Karpas-422 (cell line): Measurements from ENCODE around the gene HOXA2. TPM values are rescaled to one million over a fixed set of nuclear protein-coding genes. Genes with fewer than 3 reads are reported as not detected.

Experiments
- DNase-seq: peaks from one replicate; pipeline ENCODE4 v3.0.0-alpha.2; 2015
- H2AFZ ChIP-seq: fragments of 200-600 bp; sonication (generic); 2 replicates; pipeline ENCODE4 v1.6.1; 2014; ENCODE audit warnings: antibody characterized with exemption, low read length, mixed read lengths
- H3K27ac ChIP-seq: fragments of 200-600 bp; sonication (generic); 2 replicates; pipeline ENCODE4 v1.5.1; 2014; ENCODE audit warnings: mild to moderate bottlenecking, low read length, moderate library complexity
- H3K27me3 ChIP-seq: fragments of 200-600 bp; sonication (generic); 2 replicates; pipeline ENCODE4 v1.6.1; 2014; ENCODE audit warnings: low read length, mixed read lengths
- H3K36me3 ChIP-seq: fragments of 200-600 bp; sonication (generic); 2 replicates; pipeline ENCODE4 v1.6.1; 2014; ENCODE audit warnings: low read length, mixed read lengths; ENCODE audit not compliant: insufficient read depth
- H3K4me1 ChIP-seq: fragments of 200-600 bp; sonication (generic); 2 replicates; pipeline ENCODE4 v1.6.1; 2014; ENCODE audit warnings: mild to moderate bottlenecking, low read length, mixed read lengths
- H3K4me2 ChIP-seq: fragments of 200-600 bp; sonication (generic); 2 replicates; pipeline ENCODE4 v1.6.1; 2014; ENCODE audit warnings: low read length, low read depth, mild to moderate bottlenecking; ENCODE audit not compliant: poor library complexity, severe bottlenecking
- H3K4me3 ChIP-seq: fragments of 200-600 bp; sonication (generic); 2 replicates; pipeline ENCODE4 v1.5.1; 2014; ENCODE audit warnings: mild to moderate bottlenecking, antibody characterized with exemption, low read length, mixed read lengths
- H3K79me2 ChIP-seq: fragments of 200-600 bp; sonication (generic); 2 replicates; pipeline ENCODE4 v1.6.1; 2014; ENCODE audit warnings: mild to moderate bottlenecking, low read length, mixed read lengths
- H3K9ac ChIP-seq: fragments of 200-600 bp; sonication (generic); 2 replicates; pipeline ENCODE4 v1.6.0; 2014; ENCODE audit warnings: low read length
- H3K9me2 ChIP-seq: fragments of 200-600 bp; sonication (generic), shearing (Covaris generic); replicated peaks from 2 replicates; pipeline ENCODE4 v1.6.0; 2014; ENCODE audit warnings: mild to moderate bottlenecking, low read length, moderate library complexity; ENCODE audit not compliant: insufficient read depth
- H3K9me3 ChIP-seq: fragments of 300-700, 200-600 bp; sonication (generic); 2 replicates; pipeline ENCODE4 v1.6.1; 2014; ENCODE audit warnings: low read length, mixed read lengths
- H4K20me1 ChIP-seq: fragments of 200-600 bp; sonication (generic); 2 replicates; pipeline ENCODE4 v1.6.1; 2014; ENCODE audit warnings: mild to moderate bottlenecking, antibody characterized with exemption, low read length, low read depth; ENCODE audit not compliant: insufficient read depth
- total RNA-seq: library from RNA; depleted of rRNA; stranded (reverse); fragments of >200 nt; shearing (Covaris generic); gene quantifications from 2 replicates; pipeline ENCODE4 v1.2.3, GENCODE V29; 2014; ENCODE audit warnings: low replicate concordance

The HOXA2 gene
- total RNA-seq, 1 experiment from 2014 or later: 0.41 TPM

DNA sequence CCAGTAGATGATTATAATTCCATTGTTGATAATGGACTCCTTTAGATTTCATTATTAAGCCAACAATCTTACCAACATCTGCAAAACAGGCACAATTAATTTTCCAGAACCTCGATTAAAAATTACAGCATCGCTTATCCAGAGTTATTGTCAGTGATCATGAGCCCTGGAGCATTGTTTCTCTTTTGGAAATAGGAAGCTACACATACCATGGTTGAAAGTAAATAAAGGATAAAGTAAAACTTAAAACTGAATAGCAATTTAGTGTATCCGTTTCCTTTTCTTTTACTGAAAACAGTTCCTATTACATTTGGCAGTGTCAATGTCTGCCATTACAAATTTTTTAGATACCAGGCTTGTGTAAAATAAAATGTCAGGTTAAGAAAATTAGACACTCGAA lies 9.9 kb upstream of the HOXA2 start:
- H3K27me3 ChIP-seq: no peaks in the 10 kb centered on the region
- H3K9me2 ChIP-seq: no peaks in the 10 kb centered on the region
- H3K27ac ChIP-seq: no peak overlapping the region
- H2AFZ ChIP-seq: no peak overlapping the region
- no peaks in the 10 kb centered on the region for H3K79me2 ChIP-seq
- no peak overlapping the region for H3K4me2 ChIP-seq
- H3K4me1 ChIP-seq: no peaks in the 10 kb centered on the region
- H3K9me3 ChIP-seq: no peaks in the 10 kb centered on the region
- DNase-seq: no peak
- H4K20me1 ChIP-seq: no peaks in the 10 kb centered on the region
- H3K9ac ChIP-seq: no peak overlapping the region
- no peak overlapping the region for H3K4me3 ChIP-seq
- no peaks in the 10 kb centered on the region; the same call in 1 of the 2 replicates for H3K36me3 ChIP-seq

DNA sequence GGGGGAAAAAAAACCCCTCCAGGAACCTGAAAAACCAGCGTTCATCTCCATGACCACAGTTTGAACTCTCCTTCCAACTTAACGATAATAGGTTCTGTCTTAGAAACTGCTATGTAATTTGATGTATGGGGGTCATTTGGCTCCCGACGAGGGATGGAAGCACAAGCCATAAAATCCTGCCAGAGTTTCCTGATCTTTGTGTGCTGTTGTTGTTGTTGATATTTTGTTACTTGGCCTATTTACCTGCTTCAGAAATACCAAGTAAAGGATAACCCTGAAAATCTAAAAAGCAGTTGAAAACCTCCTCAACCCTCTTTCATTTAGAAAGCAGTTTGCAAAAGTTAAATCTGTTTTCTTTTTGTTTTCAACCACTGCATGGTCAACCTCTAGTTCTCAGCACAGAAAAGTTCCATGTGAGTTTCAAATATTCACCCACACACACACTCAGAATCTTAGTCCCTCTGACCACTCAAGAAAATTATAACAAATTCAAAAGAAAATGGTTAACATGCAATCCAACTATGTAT lies 9.3 kb upstream of the HOXA2 start:
- Histone ChIP-seq H3K36me3 (no peaks in the 10 kb centered on the region; the same call in 1 of the 2 replicates), H3K27ac (no peak overlapping the region), H3K4me3 (no peak overlapping the region), H3K9ac (no peak overlapping the region), H3K27me3 (no peaks in the 10 kb centered on the region), H2AFZ (no peak overlapping the region), H3K4me1 (no peaks in the 10 kb centered on the region), H3K9me2 (no peaks in the 10 kb centered on the region), H4K20me1 (no peaks in the 10 kb centered on the region), H3K9me3 (no peaks in the 10 kb centered on the region), H3K79me2 (no peaks in the 10 kb centered on the region), H3K4me2 (no peak overlapping the region)
- DNase-seq: no peak

DNA sequence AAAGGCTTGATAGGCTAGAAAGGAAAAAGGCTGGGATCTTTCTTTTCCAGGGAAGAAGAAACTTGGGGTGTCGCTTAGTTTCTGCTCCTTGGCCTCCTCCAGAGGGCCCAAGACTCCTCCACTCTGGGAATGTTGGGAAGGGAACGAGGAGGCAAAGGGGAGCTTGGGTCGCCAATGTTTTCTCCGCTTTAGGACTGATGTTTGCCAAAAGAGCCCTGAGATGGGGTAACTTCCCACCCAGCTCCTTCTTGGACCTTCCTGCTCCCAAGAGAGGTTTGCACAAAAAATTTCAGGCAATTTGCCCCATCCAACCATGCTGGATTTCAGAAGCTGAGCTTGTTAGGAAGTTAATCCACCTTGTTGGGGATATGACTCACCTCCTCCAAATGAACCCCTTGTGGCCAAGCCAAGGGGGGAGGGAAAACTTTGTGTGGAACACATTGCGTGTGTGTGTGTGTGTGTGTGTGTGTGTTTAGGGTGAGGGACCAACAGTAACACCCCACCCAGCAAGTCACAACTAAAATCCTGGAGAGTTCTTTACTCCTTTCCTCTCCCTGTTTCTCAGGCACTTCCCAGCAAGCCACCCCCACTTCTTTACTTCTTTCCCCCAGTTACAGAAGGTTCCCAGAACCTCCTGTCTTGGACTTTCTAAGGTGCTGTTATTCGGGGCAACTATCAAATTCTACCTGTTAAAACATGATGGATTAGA lies 8.7 kb upstream of the HOXA2 start:
- no peaks in the 10 kb centered on the region for H3K9me2 ChIP-seq
- no peak overlapping the region for H3K9ac ChIP-seq
- no peak overlapping the region for H2AFZ ChIP-seq
- no peak overlapping the region for H3K4me2 ChIP-seq
- no peaks in the 10 kb centered on the region for H3K9me3 ChIP-seq
- no peaks in the 10 kb centered on the region for H3K27me3 ChIP-seq
- H3K4me3 ChIP-seq: no peak overlapping the region
- no peaks in the 10 kb centered on the region for H3K79me2 ChIP-seq
- DNase-seq: no peak
- H3K36me3 ChIP-seq: no peaks in the 10 kb centered on the region; the same call in 1 of the 2 replicates
- no peak overlapping the region for H3K27ac ChIP-seq
- no peaks in the 10 kb centered on the region for H4K20me1 ChIP-seq
- no peaks in the 10 kb centered on the region for H3K4me1 ChIP-seq

DNA sequence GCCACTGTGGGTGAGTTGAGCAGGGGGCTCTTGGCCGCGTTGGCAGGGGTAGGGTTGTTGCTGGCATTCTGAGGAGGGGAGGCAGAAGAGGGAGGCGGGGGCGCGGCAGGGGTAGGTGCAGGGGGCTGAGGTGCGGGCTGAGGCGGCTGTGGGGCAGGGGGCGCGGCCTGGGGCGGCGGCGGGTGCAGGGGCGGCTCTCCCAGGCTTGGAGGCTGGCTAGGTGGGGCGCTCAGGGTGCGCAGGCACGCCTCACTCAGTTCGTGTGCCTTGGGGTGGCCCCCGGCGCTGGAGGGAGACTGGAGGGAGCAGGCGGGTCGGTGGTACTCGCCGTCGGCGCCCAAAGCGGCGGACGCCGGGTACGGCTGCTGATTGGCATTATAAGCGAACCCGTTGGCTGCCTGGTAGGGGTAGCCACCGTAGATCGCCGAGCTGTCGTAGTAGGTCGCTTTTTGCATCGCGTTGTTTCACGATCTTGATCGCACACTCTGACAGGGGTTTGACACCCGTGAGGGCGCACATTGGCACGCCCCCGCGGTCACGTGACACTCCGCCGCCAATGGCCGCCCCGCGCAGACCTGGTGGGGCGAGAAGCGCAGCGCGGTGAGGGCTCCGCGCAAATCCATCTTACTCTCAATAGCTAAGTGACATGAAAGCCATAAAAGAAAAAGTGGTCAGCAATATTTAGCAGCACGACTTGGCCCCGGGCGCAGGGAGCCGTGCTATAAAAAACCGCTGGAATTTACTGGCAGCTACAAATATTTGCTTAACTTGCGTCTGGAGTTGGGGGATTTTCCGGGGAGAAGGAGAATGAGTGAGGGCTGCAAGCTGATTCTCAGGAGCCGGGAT lies 7.9 kb upstream of the HOXA2 start:
- H3K9me2 ChIP-seq: no peaks in the 10 kb centered on the region

DNA sequence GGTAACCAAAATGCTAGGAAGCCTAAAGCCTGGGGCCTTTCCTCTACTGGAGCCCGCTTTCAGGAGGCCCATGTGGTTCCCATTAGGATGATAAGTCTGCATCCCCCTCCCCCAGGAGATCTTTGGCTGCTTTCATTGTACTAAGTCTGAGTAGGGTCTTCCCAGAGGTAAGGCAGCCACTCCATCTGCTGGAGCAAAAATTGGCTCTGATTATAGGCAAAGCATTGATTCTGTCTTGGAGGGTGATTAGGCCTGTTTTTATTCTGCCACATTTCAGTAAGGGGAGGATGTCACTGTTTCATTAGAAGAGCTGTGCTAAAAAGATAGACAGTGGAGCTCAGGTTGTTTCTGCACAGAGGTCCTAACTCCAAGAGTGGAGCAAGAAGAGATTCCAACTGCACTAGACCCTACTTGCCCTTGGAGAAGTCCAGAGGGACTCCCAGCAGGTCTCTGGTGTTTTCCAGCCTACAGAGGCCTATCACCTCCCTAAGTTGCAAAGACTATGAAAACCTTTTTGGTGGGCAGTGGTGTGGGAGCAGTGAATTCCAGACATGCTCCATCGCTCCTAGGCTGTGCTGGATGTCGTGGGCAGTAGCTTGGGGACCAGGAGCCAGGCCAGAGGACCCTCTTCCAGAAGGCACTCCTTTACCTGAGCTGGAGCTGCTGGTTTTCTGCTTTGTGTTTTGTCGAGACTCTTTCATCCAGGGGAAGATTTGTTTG lies 7.1 kb upstream of the HOXA2 start:
- 0 out of 2 replicates have a peak, but pooled peaks cover 8% of the 10 kb centered on the region for H4K20me1 ChIP-seq
- H2AFZ ChIP-seq: no peak overlapping the region
- no peak for DNase-seq
- no peak overlapping the region for H3K4me2 ChIP-seq
- H3K4me1 ChIP-seq: no peaks in the 10 kb centered on the region
- H3K27ac ChIP-seq: no peak overlapping the region
- no peak overlapping the region for H3K9ac ChIP-seq
- H3K79me2 ChIP-seq: no peaks in the 10 kb centered on the region
- no peaks in the 10 kb centered on the region for H3K9me2 ChIP-seq
- no peaks in the 10 kb centered on the region for H3K27me3 ChIP-seq
- no peak overlapping the region for H3K4me3 ChIP-seq
- H3K9me3 ChIP-seq: no peaks in the 10 kb centered on the region
- no peaks in the 10 kb centered on the region; the same call in 1 of the 2 replicates for H3K36me3 ChIP-seq

More for the DNA sequence above, 7.9 kb upstream of the HOXA2 start:
- Histone ChIP-seq H3K4me1 (no peaks in the 10 kb centered on the region), H3K79me2 (no peaks in the 10 kb centered on the region), H3K27me3 (no peaks in the 10 kb centered on the region), H3K36me3 (no peaks in the 10 kb centered on the region; the same call in 1 of the 2 replicates), H3K27ac (no peak overlapping the region), H2AFZ (no peak overlapping the region), H3K4me2 (no peak overlapping the region), H3K9me3 (no peaks in the 10 kb centered on the region), H4K20me1 (no peaks in the 10 kb centered on the region), H3K4me3 (no peak overlapping the region), H3K9ac (no peak overlapping the region)
- no peak for DNase-seq

DNA sequence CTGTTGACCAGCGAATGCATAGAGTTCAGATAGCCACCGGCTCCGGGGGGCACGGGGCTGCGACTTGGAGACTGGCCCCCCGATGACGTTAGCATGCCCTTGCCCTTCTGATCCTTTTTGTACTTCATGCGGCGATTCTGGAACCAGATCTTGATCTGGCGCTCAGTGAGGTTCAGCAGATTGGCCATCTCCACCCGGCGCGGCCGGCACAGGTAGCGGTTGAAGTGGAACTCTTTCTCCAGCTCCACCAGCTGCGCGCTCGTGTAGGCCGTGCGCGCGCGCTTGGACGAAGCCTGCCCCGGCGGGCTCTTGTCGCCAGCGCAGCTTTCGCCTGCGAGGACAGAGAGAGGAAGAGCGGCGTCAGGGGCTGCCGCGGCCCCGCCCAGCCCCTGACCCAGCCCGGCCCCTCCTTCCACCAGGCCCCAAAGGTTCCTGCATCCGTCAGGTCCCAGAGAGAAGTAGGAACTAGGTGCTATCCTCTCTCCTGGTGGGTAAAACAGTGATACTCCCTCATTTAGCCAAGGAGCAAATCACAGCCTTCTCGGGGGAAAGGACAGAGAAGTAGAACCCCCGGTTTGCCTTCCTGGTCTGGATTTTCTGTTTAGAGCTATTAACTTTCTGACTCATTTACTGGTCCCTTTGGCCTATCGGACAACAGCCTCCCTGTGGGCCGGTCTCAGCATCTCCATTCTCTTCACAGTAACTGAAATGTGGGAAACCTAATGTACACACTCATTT lies 6.1 kb upstream of the HOXA2 start:
- Histone ChIP-seq H3K4me3 (no peak overlapping the region), H3K27ac (no peak overlapping the region), H3K27me3 (no peaks in the 10 kb centered on the region), H3K9ac (no peak overlapping the region), H3K4me2 (no peak overlapping the region), H2AFZ (no peak overlapping the region), H3K36me3 (no peaks in the 10 kb centered on the region; the same call in 1 of the 2 replicates), H3K4me1 (no peaks in the 10 kb centered on the region), H3K79me2 (no peaks in the 10 kb centered on the region), H4K20me1 (0 out of 2 replicates have a peak, but pooled peaks cover 8% of the 10 kb centered on the region), H3K9me2 (no peaks in the 10 kb centered on the region), H3K9me3 (no peaks in the 10 kb centered on the region)
- no peak for DNase-seq

DNA sequence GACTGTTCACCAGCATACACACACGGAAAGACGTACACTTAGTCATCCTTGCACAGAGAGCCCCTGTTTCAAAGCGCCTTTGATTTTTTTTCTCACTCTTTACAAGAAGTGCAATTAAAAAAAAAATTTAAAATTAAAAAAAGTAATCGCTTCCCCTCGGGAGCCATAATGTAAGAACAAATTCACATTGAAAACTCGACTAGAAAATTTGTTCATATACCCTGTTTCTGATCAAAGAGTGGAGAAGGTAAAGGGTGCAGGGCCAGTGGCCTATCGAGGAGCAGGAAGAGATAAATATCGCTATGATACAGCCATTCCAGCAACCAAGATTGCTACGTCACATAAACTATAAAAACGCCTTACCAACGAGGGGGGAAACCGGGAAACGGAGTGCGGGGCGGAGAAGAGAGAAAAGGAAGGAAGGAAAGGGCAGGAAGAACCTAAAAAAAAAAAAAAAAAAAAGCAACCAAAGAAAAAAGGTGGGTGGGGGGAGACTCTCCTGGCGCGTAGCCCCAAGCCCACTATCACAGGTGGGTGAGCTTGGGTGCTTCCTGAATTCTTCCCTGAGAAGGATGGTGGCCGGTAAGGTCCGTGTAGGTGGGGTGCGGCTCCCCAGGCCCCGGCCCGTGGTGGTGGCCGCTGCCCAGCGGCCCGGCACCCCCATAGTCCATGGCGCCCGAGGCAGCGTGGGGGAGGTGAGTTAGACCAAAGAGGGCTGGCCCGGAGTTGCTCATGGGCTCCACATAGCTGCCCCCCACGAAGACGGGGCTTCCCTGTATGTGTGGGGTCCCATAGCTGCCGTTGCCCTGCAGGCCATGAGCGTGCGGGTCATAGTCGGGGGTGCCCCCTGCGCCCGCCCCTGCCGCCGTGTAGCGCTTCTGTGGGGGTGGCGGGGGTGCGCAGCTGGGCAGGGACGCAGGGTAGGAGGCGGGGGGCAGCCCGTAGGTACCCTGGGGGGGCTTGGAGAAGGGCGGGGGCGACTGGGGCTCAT lies 5.2 kb upstream of the HOXA2 start:
- Histone ChIP-seq H3K9me2 (no peaks in the 10 kb centered on the region), H3K27ac (no peak overlapping the region), H3K9ac (no peak overlapping the region), H3K9me3 (no peaks in the 10 kb centered on the region), H3K27me3 (no peaks in the 10 kb centered on the region), H2AFZ (no peak overlapping the region), H4K20me1 (0 out of 2 replicates have a peak, but pooled peaks cover 8% of the 10 kb centered on the region), H3K4me2 (no peak overlapping the region), H3K79me2 (no peaks in the 10 kb centered on the region), H3K4me1 (no peaks in the 10 kb centered on the region), H3K36me3 (no peaks in the 10 kb centered on the region; the same call in 1 of the 2 replicates), H3K4me3 (no peak overlapping the region)
- no peak for DNase-seq
